ENCODE data around the gene CDH16.
A peak's percentile ranks its signal among the peaks of the same experiment; 100 is the strongest.

The CDH16 gene

GRCh38 chr16:66889622-66890021 is 29.1 kb downstream of the CDH16 start:
- TF ChIP-seq CTCF (conservative IDR thresholded peaks at IDR 0.05; ENCODE audit: low read length) (no peak), EZH2phosphoT487 (IDR thresholded peaks at IDR 0.05; ENCODE audit: borderline replicate concordance) (no peak)
- H3K36me3 ChIP-seq (ENCODE audit: insufficient read depth, low read length): peaks cover 15% of the 10 kb centered on the region; the same call in 1 of the 2 replicates
- H3K9me3 ChIP-seq (ENCODE audit: insufficient read depth, low read depth, low read length): no peaks in the 10 kb centered on the region
- no peaks in the 10 kb centered on the region for H3F3A ChIP-seq (ENCODE audit: low read depth)
- peaks cover 31% of the 10 kb centered on the region for H3K4me1 ChIP-seq (ENCODE audit: insufficient read depth, low read length, poor library complexity, severe bottlenecking)
- H3K9ac ChIP-seq (ENCODE audit: low read depth, low read length, poor library complexity, severe bottlenecking): no peak overlapping the region
- H3K4me3 ChIP-seq (ENCODE audit: low read length, poor library complexity, severe bottlenecking): no peak overlapping the region
- H3K9me2 ChIP-seq (replicated peaks; ENCODE audit: low read depth, low read length): no peaks in the 10 kb centered on the region
- H4K20me1 ChIP-seq (ENCODE audit: insufficient read depth, low read length, poor library complexity, severe bottlenecking): peaks cover 18% of the 10 kb centered on the region
- H3K79me2 ChIP-seq (ENCODE audit: insufficient read depth, low read length): peaks cover 36% of the 10 kb centered on the region
- no peaks in the 10 kb centered on the region for H3K27me3 ChIP-seq (ENCODE audit: insufficient read depth, low read length, poor library complexity, severe bottlenecking)
- H3K4me2 ChIP-seq (ENCODE audit: low read depth, low read length, poor library complexity, severe bottlenecking): no peak overlapping the region
- no peak overlapping the region for H2AFZ ChIP-seq (ENCODE audit: low read length)

GRCh38 chr16:66888647-66889615 is 29.8 kb downstream of the CDH16 start:
- H3F3A ChIP-seq (ENCODE audit: low read depth): no peaks in the 10 kb centered on the region
- H3K4me3 ChIP-seq (ENCODE audit: low read length, poor library complexity, severe bottlenecking): no peak overlapping the region
- no peaks in the 10 kb centered on the region for H3K27me3 ChIP-seq (ENCODE audit: insufficient read depth, low read length, poor library complexity, severe bottlenecking)
- no peak overlapping the region for H3K9ac ChIP-seq (ENCODE audit: low read depth, low read length, poor library complexity, severe bottlenecking)
- H3K4me2 ChIP-seq (ENCODE audit: low read depth, low read length, poor library complexity, severe bottlenecking): no peak overlapping the region
- no peak overlapping the region for H2AFZ ChIP-seq (ENCODE audit: low read length)
- H3K9me3 ChIP-seq (ENCODE audit: insufficient read depth, low read depth, low read length): no peaks in the 10 kb centered on the region
- H3K79me2 ChIP-seq (ENCODE audit: insufficient read depth, low read length): peaks cover 41% of the 10 kb centered on the region
- no peaks in the 10 kb centered on the region for H3K9me2 ChIP-seq (replicated peaks; ENCODE audit: low read depth, low read length)
- H3K4me1 ChIP-seq (ENCODE audit: insufficient read depth, low read length, poor library complexity, severe bottlenecking): peaks cover 35% of the 10 kb centered on the region
- peaks cover 20% of the 10 kb centered on the region; the same call in 1 of the 2 replicates for H3K36me3 ChIP-seq (ENCODE audit: insufficient read depth, low read length)
- TF ChIP-seq CTCF (conservative IDR thresholded peaks at IDR 0.05; ENCODE audit: low read length): no peak
- TF ChIP-seq EZH2phosphoT487 (IDR thresholded peaks at IDR 0.05; ENCODE audit: borderline replicate concordance): no peak
- H4K20me1 ChIP-seq (ENCODE audit: insufficient read depth, low read length, poor library complexity, severe bottlenecking): peaks cover 21% of the 10 kb centered on the region

- H3K9ac ChIP-seq (ENCODE audit: low read depth, low read length, poor library complexity, severe bottlenecking): no peak overlapping the region
- H3K36me3 ChIP-seq (ENCODE audit: insufficient read depth, low read length): peaks cover 20% of the 10 kb centered on the region; the same call in 1 of the 2 replicates
- no peaks in the 10 kb centered on the region for H3K27me3 ChIP-seq (ENCODE audit: insufficient read depth, low read length, poor library complexity, severe bottlenecking)
- H3K4me1 ChIP-seq (ENCODE audit: insufficient read depth, low read length, poor library complexity, severe bottlenecking): peaks cover 37% of the 10 kb centered on the region
- no peak overlapping the region for H3K4me3 ChIP-seq (ENCODE audit: low read length, poor library complexity, severe bottlenecking)
- no peaks in the 10 kb centered on the region for H3K9me3 ChIP-seq (ENCODE audit: insufficient read depth, low read depth, low read length)
- no peaks in the 10 kb centered on the region for H3K9me2 ChIP-seq (replicated peaks; ENCODE audit: low read depth, low read length)
- peaks cover 57% of the 10 kb centered on the region for H3K79me2 ChIP-seq (ENCODE audit: insufficient read depth, low read length)
- H3F3A ChIP-seq (ENCODE audit: low read depth): no peaks in the 10 kb centered on the region
- TF ChIP-seq EZH2phosphoT487 (IDR thresholded peaks at IDR 0.05; ENCODE audit: borderline replicate concordance) (no peak), CTCF (conservative IDR thresholded peaks at IDR 0.05; ENCODE audit: low read length) (no peak)
- no peak overlapping the region for H2AFZ ChIP-seq (ENCODE audit: low read length)
- peaks cover 27% of the 10 kb centered on the region for H4K20me1 ChIP-seq (ENCODE audit: insufficient read depth, low read length, poor library complexity, severe bottlenecking)
- peak overlapping the region; percentile 35 for H3K4me2 ChIP-seq (ENCODE audit: low read depth, low read length, poor library complexity, severe bottlenecking)
Observed at GRCh38 chr16:66886914-66887313, 31.8 kb downstream of the CDH16 start.

Measured in Loucy (cell line).